BJ (cell line): ENCODE measurements around the gene TNFAIP8L3. TPM values are rescaled to one million over a fixed set of nuclear protein-coding genes. Genes with fewer than 3 reads are reported as not detected.
"Not testable (repeated sequence)": the region's sequence is repeated elsewhere in the genome, so short reads cannot be mapped to it uniquely, and the experiment has no call there.

Experiments used
- CTCF ChIA-PET: fragments of 350-600 bp; formaldehyde crosslinking; extraction: SDS; loops from one replicate; lab custom pipeline; 2021; ENCODE audit warnings: antibody characterized with exemption, inconsistent platforms; lab: Yijun Ruan, JAX
- POLR2A ChIA-PET: fragments of 300-600 bp; sonication (Branson Sonifier 250); formaldehyde crosslinking; extraction: SDS; loops from one replicate; lab custom pipeline; 2021; ENCODE audit warnings: antibody characterized with exemption; lab: Charles Lee
- DNase-seq: peaks from one replicate; pipeline ENCODE4 v3.0.0-alpha.2; 2011; ENCODE audit warnings: low read depth
- H3K27me3 ChIP-seq: 2 replicates; pipeline ENCODE4 v1.6.0; 2011; ENCODE audit warnings: low read length; ENCODE audit not compliant: control insufficient read depth, insufficient read depth
- H3K36me3 ChIP-seq: 2 replicates; pipeline ENCODE4 v1.5.1; 2011; ENCODE audit warnings: low read length; ENCODE audit not compliant: control insufficient read depth, insufficient read depth
- H3K4me3 ChIP-seq: 2 replicates; pipeline ENCODE4 v1.5.1; 2011; ENCODE audit warnings: low read depth, mild to moderate bottlenecking, control low read depth, low read length
- CTCF ChIP-seq: IDR thresholded peaks from 2 replicates; pipeline ENCODE4 v1.5.1; 2011; ENCODE audit warnings: low read depth, mild to moderate bottlenecking, control low read depth, inconsistent platforms, low read length, moderate library complexity; ENCODE audit not compliant: insufficient read depth
- polyA plus RNA-seq: library from polyadenylated mRNA; depleted of rRNA; stranded (reverse); fragments of >200 nt; gene quantifications from 2 replicates; pipeline ENCODE4 v1.2.3, GENCODE V29; 2011

The TNFAIP8L3 gene
- polyA plus RNA-seq, 1 experiment: 0.04 TPM

GRCh38 chr15:51126842-51127241, 32.1 kb upstream of the TNFAIP8L3 start:
- DNase-seq: no peak
- Histone ChIP-seq H3K36me3 (no peaks in the 10 kb centered on the region), H3K27me3 (no peaks in the 10 kb centered on the region), H3K4me3 (no peak overlapping the region)
- POLR2A ChIA-PET: no interaction called here
- TF ChIP-seq CTCF: no peak
- CTCF ChIA-PET: no interaction called here

GRCh38 chr15:51123002-51123401, 28.3 kb upstream of the TNFAIP8L3 start:
- DNase-seq, H3K4me3 ChIP-seq, POLR2A ChIA-PET, H3K36me3 ChIP-seq, H3K27me3 ChIP-seq: not testable (repeated sequence)
- CTCF ChIA-PET: interaction anchor here (4.0 kb wide), 1 partner anchor 10 kb away, joined by 17 read pairs; no protein-coding TSS in a partner anchor

GRCh38 chr15:51121631-51122225, 27.0 kb upstream of the TNFAIP8L3 start:
- no peak for DNase-seq
- Histone ChIP-seq H3K27me3 (no peaks in the 10 kb centered on the region), H3K4me3 (no peak overlapping the region), H3K36me3 (no peaks in the 10 kb centered on the region)
- CTCF ChIA-PET: interaction anchor here (0.7 to 4.0 kb wide), 4 partner anchors 7 to 71 kb away, joined by 3 to 17 read pairs (median 4); no protein-coding TSS in a partner anchor
- TF ChIP-seq CTCF: no peak
- POLR2A ChIA-PET: no interaction called here

GRCh38 chr15:51121118-51121517, 26.4 kb upstream of the TNFAIP8L3 start:
- Histone ChIP-seq H3K27me3 (no peaks in the 10 kb centered on the region), H3K4me3 (no peak overlapping the region), H3K36me3 (no peaks in the 10 kb centered on the region)
- no peak for TF ChIP-seq CTCF
- DNase-seq: peak; percentile 69
- ChIA-PET POLR2A (no interaction called here), CTCF (interaction anchor here (0.7 to 4.0 kb wide), 4 partner anchors 8 to 72 kb away, joined by 3 to 17 read pairs (median 4); no protein-coding TSS in a partner anchor)

GRCh38 chr15:51119120-51119519, 24.4 kb upstream of the TNFAIP8L3 start:
- H3K4me3 ChIP-seq: no peak overlapping the region
- no peak for TF ChIP-seq CTCF
- H3K27me3 ChIP-seq: no peaks in the 10 kb centered on the region
- no peak for DNase-seq
- POLR2A ChIA-PET: no interaction called here
- CTCF ChIA-PET: interaction anchor here (1.1 kb wide), 1 partner anchor 44 kb away, joined by 3 read pairs; no protein-coding TSS in a partner anchor
- no peaks in the 10 kb centered on the region for H3K36me3 ChIP-seq
